ENCODE results near the gene RSPO4.
A peak's percentile ranks its signal among the peaks of the same experiment; 100 is the strongest.

Gene RSPO4

GRCh38 chr20:977021-977420 lies 25.1 kb downstream of the RSPO4 start:
- H3K4me2 ChIP-seq (ENCODE audit: low read length, poor library complexity, severe bottlenecking): no peak overlapping the region
- no peak overlapping the region for H2BK12ac ChIP-seq (ENCODE audit: low read length in 2 of 2)
- no peak overlapping the region for H3K9ac ChIP-seq (ENCODE audit: low read length)
- no peak overlapping the region for H2BK5ac ChIP-seq (ENCODE audit: low read depth, low read length, poor library complexity, severe bottlenecking)
- H3K27me3 ChIP-seq (ENCODE audit: control insufficient read depth in 1 of 2, insufficient read depth in 1 of 2, low read length in 2 of 2): peaks cover 4 to 43% of the 10 kb centered on the region in 2 experiments
- H3K14ac ChIP-seq (ENCODE audit: low read length in 2 of 2): no peak overlapping the region
- H4K8ac ChIP-seq (ENCODE audit: low read length): no peak overlapping the region
- DNase-seq: no peak
- H2BK15ac ChIP-seq (ENCODE audit: low read depth, poor library complexity, severe bottlenecking): no peak overlapping the region
- no peaks in the 10 kb centered on the region for H3K36me3 ChIP-seq (ENCODE audit: control insufficient read depth in 1 of 2, insufficient read depth in 2 of 2, low read depth in 1 of 2, low read length in 2 of 2)
- no peak overlapping the region for H4K91ac ChIP-seq (ENCODE audit: low read length)
- H2BK120ac ChIP-seq (ENCODE audit: low read depth, low read length): no peak overlapping the region
- 37% methylated on average over 1 of the region's 1 CpG for WGBS
- no peak overlapping the region for H3K4ac ChIP-seq (ENCODE audit: low read depth in 1 of 2, low read length in 2 of 2)
- no peaks in the 10 kb centered on the region for H3K79me1 ChIP-seq (replicated peaks; ENCODE audit: low read length, poor library complexity, severe bottlenecking)
- no peak overlapping the region for H2AFZ ChIP-seq (ENCODE audit: low read depth, low read length)
- H3K9me3 ChIP-seq (ENCODE audit: control insufficient read depth, low read length): no peaks in the 10 kb centered on the region
- no peak overlapping the region for H3K27ac ChIP-seq (ENCODE audit: low read length, poor library complexity, severe bottlenecking)
- no peak overlapping the region for H2AK5ac ChIP-seq (ENCODE audit: low read length, severe bottlenecking)
- H3K4me1 ChIP-seq (ENCODE audit: control insufficient read depth, insufficient read depth, low read depth, low read length): peaks cover 3% of the 10 kb centered on the region
- H3K18ac ChIP-seq (ENCODE audit: low read depth in 1 of 2, low read length in 2 of 2): no peak overlapping the region
- no peak overlapping the region for H3K4me3 ChIP-seq (ENCODE audit: insufficient read depth in 1 of 2, low read depth in 1 of 2, low read length in 2 of 2)
- H3K23ac ChIP-seq (ENCODE audit: low read length in 2 of 2): no peak overlapping the region

GRCh38 chr20:976033-976432 lies 26.1 kb downstream of the RSPO4 start:
- 56% methylated on average over 2 of the region's 2 CpGs for WGBS
- no peak for DNase-seq
- Histone ChIP-seq H3K9me3 (ENCODE audit: control insufficient read depth, low read length) (no peaks in the 10 kb centered on the region), H3K27ac (ENCODE audit: low read length, poor library complexity, severe bottlenecking) (no peak overlapping the region), H3K14ac (ENCODE audit: low read length in 2 of 2) (no peak overlapping the region), H2BK5ac (ENCODE audit: low read depth, low read length, poor library complexity, severe bottlenecking) (no peak overlapping the region), H2AFZ (ENCODE audit: low read depth, low read length) (no peak overlapping the region), H3K9ac (ENCODE audit: low read length) (no peak overlapping the region), H3K23ac (ENCODE audit: low read length in 2 of 2) (no peak overlapping the region), H3K27me3 (ENCODE audit: control insufficient read depth in 1 of 2, insufficient read depth in 1 of 2, low read length in 2 of 2) (peaks cover 4 to 41% of the 10 kb centered on the region in 2 experiments), H3K18ac (ENCODE audit: low read depth in 1 of 2, low read length in 2 of 2) (no peak overlapping the region), H2AK5ac (ENCODE audit: low read length, severe bottlenecking) (no peak overlapping the region), H3K4me3 (ENCODE audit: insufficient read depth in 1 of 2, low read depth in 1 of 2, low read length in 2 of 2) (no peak overlapping the region), H3K36me3 (ENCODE audit: control insufficient read depth in 1 of 2, insufficient read depth in 2 of 2, low read depth in 1 of 2, low read length in 2 of 2) (no peaks in the 10 kb centered on the region), H3K4ac (ENCODE audit: low read depth in 1 of 2, low read length in 2 of 2) (no peak overlapping the region), H2BK120ac (ENCODE audit: low read depth, low read length) (no peak overlapping the region), H2BK12ac (ENCODE audit: low read length in 2 of 2) (no peak overlapping the region), H4K91ac (ENCODE audit: low read length) (no peak overlapping the region), H2BK15ac (ENCODE audit: low read depth, poor library complexity, severe bottlenecking) (no peak overlapping the region), H3K4me2 (ENCODE audit: low read length, poor library complexity, severe bottlenecking) (no peak overlapping the region), H3K79me1 (replicated peaks; ENCODE audit: low read length, poor library complexity, severe bottlenecking) (no peaks in the 10 kb centered on the region), H3K4me1 (ENCODE audit: control insufficient read depth, insufficient read depth, low read depth, low read length) (peaks cover 3% of the 10 kb centered on the region), H4K8ac (ENCODE audit: low read length) (no peak overlapping the region)

GRCh38 chr20:973785-974194 lies 28.3 kb downstream of the RSPO4 start:
- no peak overlapping the region for H3K4ac ChIP-seq (ENCODE audit: low read depth in 1 of 2, low read length in 2 of 2)
- H3K79me1 ChIP-seq (replicated peaks; ENCODE audit: low read length, poor library complexity, severe bottlenecking): no peaks in the 10 kb centered on the region
- 33% methylated on average over 5 of the region's 6 CpGs for WGBS
- H2BK120ac ChIP-seq (ENCODE audit: low read depth, low read length): no peak overlapping the region
- H2BK12ac ChIP-seq (ENCODE audit: low read length in 2 of 2): no peak overlapping the region
- DNase-seq: peak; percentile 32
- H3K14ac ChIP-seq (ENCODE audit: low read length in 2 of 2): no peak overlapping the region
- no peak overlapping the region for H2AFZ ChIP-seq (ENCODE audit: low read depth, low read length)
- no peak overlapping the region for H3K4me3 ChIP-seq (ENCODE audit: insufficient read depth in 1 of 2, low read depth in 1 of 2, low read length in 2 of 2)
- H4K91ac ChIP-seq (ENCODE audit: low read length): no peak overlapping the region
- H3K36me3 ChIP-seq (ENCODE audit: control insufficient read depth in 1 of 2, insufficient read depth in 2 of 2, low read depth in 1 of 2, low read length in 2 of 2): no peaks in the 10 kb centered on the region
- no peak overlapping the region for H3K18ac ChIP-seq (ENCODE audit: low read depth in 1 of 2, low read length in 2 of 2)
- no peak overlapping the region for H3K27ac ChIP-seq (ENCODE audit: low read length, poor library complexity, severe bottlenecking)
- no peak overlapping the region for H2BK15ac ChIP-seq (ENCODE audit: low read depth, poor library complexity, severe bottlenecking)
- H4K8ac ChIP-seq (ENCODE audit: low read length): no peak overlapping the region
- H3K23ac ChIP-seq (ENCODE audit: low read length in 2 of 2): no peak overlapping the region
- no peak overlapping the region for H2BK5ac ChIP-seq (ENCODE audit: low read depth, low read length, poor library complexity, severe bottlenecking)
- peaks cover 3% of the 10 kb centered on the region for H3K4me1 ChIP-seq (ENCODE audit: control insufficient read depth, insufficient read depth, low read depth, low read length)
- no peaks in the 10 kb centered on the region for H3K9me3 ChIP-seq (ENCODE audit: control insufficient read depth, low read length)
- H3K4me2 ChIP-seq (ENCODE audit: low read length, poor library complexity, severe bottlenecking): no peak overlapping the region
- peaks cover 0 to 32% of the 10 kb centered on the region in 2 experiments for H3K27me3 ChIP-seq (ENCODE audit: control insufficient read depth in 1 of 2, insufficient read depth in 1 of 2, low read length in 2 of 2)
- H2AK5ac ChIP-seq (ENCODE audit: low read length, severe bottlenecking): no peak overlapping the region
- H3K9ac ChIP-seq (ENCODE audit: low read length): no peak overlapping the region

- Histone ChIP-seq H4K91ac (ENCODE audit: low read length) (no peak overlapping the region), H3K27ac (ENCODE audit: low read length, poor library complexity, severe bottlenecking) (no peak overlapping the region), H2BK120ac (ENCODE audit: low read depth, low read length) (no peak overlapping the region), H3K79me1 (replicated peaks; ENCODE audit: low read length, poor library complexity, severe bottlenecking) (no peaks in the 10 kb centered on the region), H3K4me2 (ENCODE audit: low read length, poor library complexity, severe bottlenecking) (no peak overlapping the region), H2BK5ac (ENCODE audit: low read depth, low read length, poor library complexity, severe bottlenecking) (no peak overlapping the region), H2AFZ (ENCODE audit: low read depth, low read length) (no peak overlapping the region), H4K8ac (ENCODE audit: low read length) (no peak overlapping the region), H3K4me1 (ENCODE audit: control insufficient read depth, insufficient read depth, low read depth, low read length) (peaks cover 3% of the 10 kb centered on the region), H3K36me3 (ENCODE audit: control insufficient read depth in 1 of 2, insufficient read depth in 2 of 2, low read depth in 1 of 2, low read length in 2 of 2) (no peaks in the 10 kb centered on the region), H3K18ac (ENCODE audit: low read depth in 1 of 2, low read length in 2 of 2) (no peak overlapping the region), H2BK12ac (ENCODE audit: low read length in 2 of 2) (no peak overlapping the region), H3K27me3 (ENCODE audit: control insufficient read depth in 1 of 2, insufficient read depth in 1 of 2, low read length in 2 of 2) (peaks cover 0 to 38% of the 10 kb centered on the region in 2 experiments), H2AK5ac (ENCODE audit: low read length, severe bottlenecking) (no peak overlapping the region), H3K4me3 (ENCODE audit: insufficient read depth in 1 of 2, low read depth in 1 of 2, low read length in 2 of 2) (no peak overlapping the region), H3K9me3 (ENCODE audit: control insufficient read depth, low read length) (peaks cover 5% of the 10 kb centered on the region), H3K9ac (ENCODE audit: low read length) (no peak overlapping the region), H3K14ac (ENCODE audit: low read length in 2 of 2) (no peak overlapping the region), H3K4ac (ENCODE audit: low read depth in 1 of 2, low read length in 2 of 2) (no peak overlapping the region), H3K23ac (ENCODE audit: low read length in 2 of 2) (no peak overlapping the region), H2BK15ac (ENCODE audit: low read depth, poor library complexity, severe bottlenecking) (no peak overlapping the region)
- 89% methylated on average over 9 of the region's 9 CpGs for WGBS
- no peak for DNase-seq
Measured at GRCh38 chr20:972256-972655, 29.9 kb downstream of the RSPO4 start.

Measured in mesenchymal stem cell (in vitro differentiated cells and primary cell).